IMR-90 (cell line): ENCODE data around the gene CALML3. TPM values are rescaled to one million over a fixed set of nuclear protein-coding genes. Genes with fewer than 3 reads are reported as not detected.
A peak's percentile ranks its signal among the peaks of the same experiment; 100 is the strongest.

ENCODE experiments used
- ATAC-seq: fragments of 200-7000 bp; cut with Tn5 transposase; 2 replicates; pipeline ENCODE4 v1.9.1; 2020; ENCODE audit warnings: low read depth, mild to moderate bottlenecking, moderate library complexity
- BruUV-seq: library from RNA; stranded (reverse); fragments of 400-500 nt; replicated peaks from 2 replicates; lab custom pipeline; 2021; lab: Mats Ljungman, UMichigan
- CTCF ChIA-PET: fragments of 300-600 bp; formaldehyde crosslinking; extraction: SDS; loops from one replicate; lab custom pipeline; 2021; ENCODE audit warnings: antibody characterized with exemption; lab: Yijun Ruan, JAX
- POLR2A ChIA-PET: fragments of 300-600 bp; sonication (Branson Sonifier 250); formaldehyde crosslinking; loops from one replicate; lab custom pipeline; 2022; ENCODE audit warnings: antibody characterized with exemption; ENCODE audit not compliant: unreplicated experiment; lab: Charles Lee
- DNase-seq: peaks from one replicate; pipeline ENCODE4 v3.0.0; 2013
- H2AFZ ChIP-seq: replicated peaks from 2 replicates; pipeline ENCODE3; 2013; ENCODE audit warnings: low read length, mild to moderate bottlenecking; ENCODE audit not compliant: poor library complexity
- H2AK5ac ChIP-seq: 2 replicates; pipeline ENCODE4 v1.6.1; 2013; ENCODE audit warnings: low read depth, low read length, inconsistent platforms
- H2AK9ac ChIP-seq: replicated peaks from 2 replicates; pipeline ENCODE3; 2013; ENCODE audit warnings: mild to moderate bottlenecking, low read depth, low read length, moderate library complexity; ENCODE audit not compliant: poor library complexity
- H2BK120ac ChIP-seq: 2 replicates; pipeline ENCODE4 v1.6.1; 2013; ENCODE audit warnings: low read depth, low read length, inconsistent platforms
- H2BK15ac ChIP-seq: 3 replicates; pipeline ENCODE4 v1.6.1; 2013; ENCODE audit warnings: low read depth, low read length, inconsistent platforms
- H2BK20ac ChIP-seq: 2 replicates; pipeline ENCODE4 v1.6.1; 2013; ENCODE audit warnings: low read depth, mild to moderate bottlenecking, inconsistent platforms, low read length, moderate library complexity
- H2BK5ac ChIP-seq: 2 replicates; pipeline ENCODE4 v1.6.1; 2013; ENCODE audit warnings: mild to moderate bottlenecking, low read depth, low read length, inconsistent platforms; ENCODE audit not compliant: poor library complexity, severe bottlenecking
- H3K14ac ChIP-seq: replicated peaks from 2 replicates; pipeline ENCODE4 v1.6.1; 2013; ENCODE audit warnings: low read depth, low read length, inconsistent platforms
- H3K18ac ChIP-seq: 2 replicates; pipeline ENCODE4 v1.6.1; 2013; ENCODE audit warnings: low read depth, low read length, control low read depth
- H3K23ac ChIP-seq: 2 replicates; pipeline ENCODE4 v1.6.1; 2013; ENCODE audit warnings: low read depth, low read length, inconsistent platforms
- H3K27ac ChIP-seq: 2 replicates; pipeline ENCODE4 v1.5.1; 2013; ENCODE audit warnings: mild to moderate bottlenecking, control low read depth, low read length; ENCODE audit not compliant: insufficient read depth
- H3K27me3 ChIP-seq: 2 replicates; pipeline ENCODE4 v1.6.1; 2013; ENCODE audit warnings: low read length; ENCODE audit not compliant: control insufficient read depth, insufficient read depth
- H3K36me3 ChIP-seq: 2 replicates; pipeline ENCODE4 v1.6.1; 2013; ENCODE audit warnings: low read length, mixed read lengths; ENCODE audit not compliant: control insufficient read depth, insufficient read depth
- H3K4ac ChIP-seq: 2 replicates; pipeline ENCODE4 v1.6.1; 2013; ENCODE audit warnings: low read depth, low read length, inconsistent platforms
- H3K4me1 ChIP-seq: 2 replicates; pipeline ENCODE4 v1.6.1; 2013; ENCODE audit warnings: low read length, mixed read lengths; ENCODE audit not compliant: control insufficient read depth, insufficient read depth
- H3K4me2 ChIP-seq: 2 replicates; pipeline ENCODE4 v1.6.1; 2013; ENCODE audit warnings: low read depth, mild to moderate bottlenecking, control low read depth, low read length, moderate library complexity
- H3K4me3 ChIP-seq: 2 replicates; pipeline ENCODE4 v1.5.1; 2013; ENCODE audit warnings: low read depth, mild to moderate bottlenecking, control low read depth, low read length, moderate library complexity; ENCODE audit not compliant: insufficient read depth
- H3K56ac ChIP-seq: 2 replicates; pipeline ENCODE4 v1.6.1; 2013; ENCODE audit warnings: low read length, inconsistent platforms; ENCODE audit not compliant: insufficient read depth; ENCODE audit errors: extremely low read depth
- H3K79me1 ChIP-seq, 2 experiments: 2 replicates each; pipeline ENCODE4 v1.6.1; 2013; ENCODE audit warnings: low read length in 2 of 2, inconsistent platforms in 1 of 2, low read depth in 1 of 2
- H3K9ac ChIP-seq: 2 replicates; pipeline ENCODE4 v1.6.1; 2013; ENCODE audit warnings: low read depth, low read length, control low read depth
- H3K9me1 ChIP-seq: 2 replicates; pipeline ENCODE4 v1.6.1; 2013; ENCODE audit warnings: low read length, inconsistent platforms; ENCODE audit not compliant: insufficient read depth
- H3K9me3 ChIP-seq: 2 replicates; pipeline ENCODE4 v1.6.1; 2013; ENCODE audit warnings: low read length; ENCODE audit not compliant: control insufficient read depth, insufficient read depth
- H4K20me1 ChIP-seq: 2 replicates; pipeline ENCODE4 v1.6.1; 2013; ENCODE audit warnings: low read length, inconsistent platforms; ENCODE audit not compliant: insufficient read depth
- H4K5ac ChIP-seq: 2 replicates; pipeline ENCODE4 v1.6.1; 2013; ENCODE audit warnings: mild to moderate bottlenecking, low read depth, low read length, control low read depth
- H4K8ac ChIP-seq, 2 experiments: 2 replicates each; pipeline ENCODE4 v1.6.1; 2013; ENCODE audit warnings: low read depth in 2 of 2, low read length in 2 of 2, control low read depth in 1 of 2, inconsistent platforms in 1 of 2
- H4K91ac ChIP-seq: 2 replicates; pipeline ENCODE4 v1.6.1; 2013; ENCODE audit warnings: low read depth, low read length, inconsistent platforms; ENCODE audit not compliant: insufficient read depth
- BHLHE40 ChIP-seq: fragments of 150-350 bp; IDR thresholded peaks from 2 replicates; pipeline ENCODE4 v1.6.1; 2016; ENCODE audit warnings: mild to moderate bottlenecking, low read depth, low read length
- CEBPB ChIP-seq: IDR thresholded peaks from 2 replicates; pipeline ENCODE4 v1.6.1; 2012; ENCODE audit warnings: low read depth, low read length, improper control_type of control experiment
- CHD1 ChIP-seq: IDR thresholded peaks from 2 replicates; pipeline ENCODE4 v1.6.1; 2012; ENCODE audit warnings: low read depth, low read length, improper control_type of control experiment
- CTCF ChIP-seq: conservative IDR thresholded peaks from 2 replicates; pipeline ENCODE4 v1.5.1; 2012; ENCODE audit warnings: mild to moderate bottlenecking, low read depth, low read length, improper control_type of control experiment
- ELK1 ChIP-seq: fragments of 150-350 bp; IDR thresholded peaks from 2 replicates; pipeline ENCODE4 v1.6.1; 2016; ENCODE audit warnings: low read depth, mild to moderate bottlenecking, low read length, moderate library complexity, borderline replicate concordance
- FOS ChIP-seq: fragments of 150-350 bp; IDR thresholded peaks from 2 replicates; pipeline ENCODE4 v1.6.1; 2016; ENCODE audit warnings: low read depth, low read length
- MAFK ChIP-seq: IDR thresholded peaks from 2 replicates; pipeline ENCODE4 v1.6.1; 2012; ENCODE audit warnings: low read depth, low read length, improper control_type of control experiment
- MAZ ChIP-seq: IDR thresholded peaks from 2 replicates; pipeline ENCODE4 v1.6.1; 2012; ENCODE audit warnings: low read depth, mild to moderate bottlenecking, low read length, improper control_type of control experiment, moderate library complexity, borderline replicate concordance
- MXI1 ChIP-seq: IDR thresholded peaks from 2 replicates; pipeline ENCODE4 v1.6.1; 2012; ENCODE audit warnings: low read depth, mild to moderate bottlenecking, low read length, moderate library complexity, borderline replicate concordance
- NFE2L2 ChIP-seq: fragments of 150-350 bp; IDR thresholded peaks from 2 replicates; pipeline ENCODE4 v1.6.1; 2016; ENCODE audit warnings: low read depth, mild to moderate bottlenecking, low read length
- POLR2A ChIP-seq: IDR thresholded peaks from 2 replicates; pipeline ENCODE4 v1.6.1; 2012; ENCODE audit warnings: mild to moderate bottlenecking, low read depth, low read length
- RAD21 ChIP-seq: IDR thresholded peaks from 2 replicates; pipeline ENCODE4 v1.6.1; 2012; ENCODE audit warnings: low read length, improper control_type of control experiment
- RCOR1 ChIP-seq: IDR thresholded peaks from 2 replicates; pipeline ENCODE4 v1.6.1; 2012; ENCODE audit warnings: mild to moderate bottlenecking, low read length, improper control_type of control experiment; ENCODE audit not compliant: insufficient replicate concordance
- RFX5 ChIP-seq: IDR thresholded peaks from 2 replicates; pipeline ENCODE4 v1.8.0; 2012; ENCODE audit warnings: low read depth, mild to moderate bottlenecking, low read length, moderate library complexity
- SMC3 ChIP-seq: fragments of 150-350 bp; IDR thresholded peaks from 2 replicates; pipeline ENCODE4 v1.6.1; 2016; ENCODE audit warnings: low read depth, mild to moderate bottlenecking, antibody characterized with exemption, low read length, moderate library complexity
- USF2 ChIP-seq: fragments of 150-350 bp; IDR thresholded peaks from 2 replicates; pipeline ENCODE4 v1.6.1; 2017; ENCODE audit warnings: mild to moderate bottlenecking, antibody characterized with exemption, low read length, low read depth
- WGBS, 2 experiments: methylation state at CpG; one replicate each; pipeline versions ENCODE4 v1.1.5 to v1.1.7; 2013; ENCODE audit warnings: missing lambda C conversion rate in 2 of 2; ENCODE audit not compliant: insufficient read length in 1 of 2; ENCODE audit errors: extremely low coverage in 2 of 2; 5-methylcytosine and 5-hydroxymethylcytosine counted together
- dilution Hi-C: fragments of 300-500 bp; cut with HindIII; formaldehyde crosslinking; loops from one replicate; pipeline ENCODE4 v1.14.3; 2018; ENCODE audit warnings: low sequenced_read_pairs; ENCODE audit not compliant: unreplicated experiment
- in situ Hi-C: fragments of 300-500 bp; cut with MboI; formaldehyde crosslinking; loops from 3 replicates; pipeline ENCODE4 v1.14.3; 2019; ENCODE audit warnings: low sequenced_read_pairs, inconsistent platforms, mixed read lengths
- intact Hi-C: fragments of 100-400 bp; cut with micrococcal nuclease; formaldehyde crosslinking; loops from 2 replicates; pipeline ENCODE4 v1.10.0; 2022
- polyA plus RNA-seq, 3 experiments: library from polyadenylated mRNA; depleted of rRNA; stranded (reverse); fragments of >200 nt; gene quantifications; 2 replicates each; pipeline ENCODE4 v1.2.3, GENCODE V29; 2012; ENCODE audit warnings: low replicate concordance in 1 of 3
- total RNA-seq: library from RNA; depleted of rRNA; stranded (reverse); fragments of >200 nt; gene quantifications from 2 replicates; pipeline ENCODE4 v1.2.3, GENCODE V29; 2012

Gene CALML3
- total and polyA plus RNA-seq, 2 of the 4 experiments (the other 2 are of a cell fraction) = not detected

GRCh38 chr10:5540080-5540479 lies 15.3 kb downstream of the CALML3 start:
- peaks cover 7% of the 10 kb centered on the region; the same call in 1 of the 2 replicates for H3K9me3 ChIP-seq
- H4K5ac ChIP-seq = no peak overlapping the region
- H3K18ac ChIP-seq = no peak overlapping the region
- H2BK15ac ChIP-seq = no peak overlapping the region
- ATAC-seq = no peak
- DNase-seq = no peak
- peaks cover 8% of the 10 kb centered on the region for H3K4me1 ChIP-seq
- no peaks in the 10 kb centered on the region for H3K27me3 ChIP-seq
- H3K23ac ChIP-seq = no peak overlapping the region
- H2AK5ac ChIP-seq = 0 out of 2 replicates have a peak overlapping the region, but pooled peaks have one; percentile 39
- H3K4ac ChIP-seq = no peak overlapping the region
- no peak for TF ChIP-seq RFX5
- TF ChIP-seq ELK1 = no peak
- no peak for TF ChIP-seq USF2
- no peak for TF ChIP-seq CHD1
- TF ChIP-seq NFE2L2 = no peak
- TF ChIP-seq CEBPB = no peak
- no peak for TF ChIP-seq SMC3
- no peak for TF ChIP-seq POLR2A
- TF ChIP-seq BHLHE40 = no peak
- no peak for TF ChIP-seq RCOR1
- TF ChIP-seq CTCF = no peak
- no peak for TF ChIP-seq MAFK
- no peak for TF ChIP-seq MXI1
- no peak for TF ChIP-seq MAZ
- no peak for TF ChIP-seq RAD21
- TF ChIP-seq FOS = no peak
- H2BK120ac ChIP-seq = no peak overlapping the region
- WGBS, 2 experiments = no CpG with 5 or more reads among the region's 9 CpGs
- H3K79me1 ChIP-seq = 0 out of 4 replicates have a peak, but pooled peaks cover 0 to 2% of the 10 kb centered on the region in 2 experiments
- no peak overlapping the region for H3K4me2 ChIP-seq
- H2BK5ac ChIP-seq = no peak overlapping the region
- no peak overlapping the region for H2AK9ac ChIP-seq
- no peak overlapping the region for H2AFZ ChIP-seq
- H3K27ac ChIP-seq = no peak overlapping the region
- H3K4me3 ChIP-seq = no peak overlapping the region
- no peak overlapping the region for H3K14ac ChIP-seq
- dilution Hi-C loops (no loop called here), intact Hi-C loops (no loop called here), in situ Hi-C loops (no loop called here)
- no peaks in the 10 kb centered on the region for H3K36me3 ChIP-seq
- no peak overlapping the region for H3K56ac ChIP-seq
- H4K91ac ChIP-seq = no peak overlapping the region
- no peaks in the 10 kb centered on the region for H4K20me1 ChIP-seq
- no peak overlapping the region for H4K8ac ChIP-seq
- POLR2A ChIA-PET = no interaction called here
- H2BK20ac ChIP-seq = no peak overlapping the region
- no peak overlapping the region for H3K9ac ChIP-seq
- no TSS peak for BruUV-seq
- CTCF ChIA-PET = no interaction called here
- H3K9me1 ChIP-seq = peaks cover 6% of the 10 kb centered on the region; the same call in 1 of the 2 replicates
